WTC11 (cell line): ENCODE results near the gene GRB7. TPM values are rescaled to one million over a fixed set of nuclear protein-coding genes. Genes with fewer than 3 reads are reported as not detected.
A peak's percentile ranks its signal among the peaks of the same experiment; 100 is the strongest.

Experiments
- ATAC-seq: fragments of 200-7000 bp; cut with Tn5 transposase; 2 replicates; pipeline ENCODE4 v1.10.0; 2021; ENCODE audit warnings: mild to moderate bottlenecking, moderate library complexity
- CTCF ChIA-PET: fragments of 300-600 bp; sonication (Branson Sonifier 250); formaldehyde crosslinking; loops from one replicate; lab custom pipeline; 2021; ENCODE audit warnings: antibody characterized with exemption; lab: Charles Lee
- POLR2A ChIA-PET: fragments of 350-600 bp; sonication (Branson Sonifier 250); formaldehyde crosslinking; loops from one replicate; lab custom pipeline; 2021; ENCODE audit warnings: antibody characterized with exemption; lab: Charles Lee
- DNase-seq: peaks from one replicate; pipeline ENCODE4 v3.0.0; 2021; ENCODE audit warnings: low spot score
- H3K27ac Mint-ChIP-seq: 2 replicates; pipeline ENCODE4 v1.8.0; 2021; ENCODE audit warnings: mixed read lengths
- H3K27me3 Mint-ChIP-seq: 2 replicates; pipeline ENCODE4 v1.8.0; 2021; ENCODE audit warnings: low read depth, mild to moderate bottlenecking, moderate library complexity, mixed read lengths
- H3K36me3 Mint-ChIP-seq: 2 replicates; pipeline ENCODE4 v1.8.0; 2021; ENCODE audit warnings: mixed read lengths
- H3K4me1 Mint-ChIP-seq: 2 replicates; pipeline ENCODE4 v1.8.0; 2022; ENCODE audit warnings: mixed read lengths
- H3K4me3 Mint-ChIP-seq: 2 replicates; pipeline ENCODE4 v1.8.0; 2021; ENCODE audit warnings: mild to moderate bottlenecking, moderate library complexity, mixed read lengths
- H3K9me3 Mint-ChIP-seq: 2 replicates; pipeline ENCODE4 v1.8.0; 2021; ENCODE audit warnings: mixed read lengths
- ARID4B ChIP-seq: sonication (generic); formaldehyde crosslinking; IDR thresholded peaks from 2 replicates; pipeline ENCODE4 v1.8.0; 2023; ENCODE audit warnings: missing genetic modification reagents, mild to moderate bottlenecking, borderline replicate concordance
- ATF1 ChIP-seq: sonication (generic); formaldehyde crosslinking; IDR thresholded peaks from 2 replicates; pipeline ENCODE4 v1.8.1; 2023; ENCODE audit warnings: mild to moderate bottlenecking, moderate library complexity, missing genetic modification reagents
- CBFB ChIP-seq: sonication (generic); formaldehyde crosslinking; IDR thresholded peaks from 2 replicates; pipeline ENCODE4 v1.8.1; 2022; ENCODE audit warnings: mild to moderate bottlenecking, low read depth, missing genetic modification reagents
- CDX4 ChIP-seq: fragments of 250-450 bp; sonication (Bioruptor Pico); IDR thresholded peaks from 2 replicates; pipeline ENCODE4 v1.9.0; 2021; ENCODE audit warnings: moderate library complexity, mild to moderate bottlenecking, inconsistent platforms, borderline replicate concordance
- CREB1 ChIP-seq: sonication (generic); formaldehyde crosslinking; IDR thresholded peaks from 2 replicates; pipeline ENCODE4 v1.8.0; 2023; ENCODE audit warnings: mild to moderate bottlenecking, missing genetic modification reagents
- E2F4 ChIP-seq: sonication (generic); formaldehyde crosslinking; IDR thresholded peaks from 2 replicates; pipeline ENCODE4 v1.8.1; 2022; ENCODE audit warnings: low read depth, mild to moderate bottlenecking, moderate library complexity, missing genetic modification reagents, borderline replicate concordance
- ELF4 ChIP-seq: sonication (generic); formaldehyde crosslinking; IDR thresholded peaks from 2 replicates; pipeline ENCODE4 v1.8.1; 2022; ENCODE audit warnings: low read depth, mild to moderate bottlenecking, moderate library complexity, missing genetic modification reagents
- ETV6 ChIP-seq: sonication (generic); formaldehyde crosslinking; IDR thresholded peaks from 2 replicates; pipeline ENCODE4 v1.8.1; 2022; ENCODE audit warnings: mild to moderate bottlenecking, missing genetic modification reagents
- FOXJ3 ChIP-seq: sonication (generic); formaldehyde crosslinking; IDR thresholded peaks from 2 replicates; pipeline ENCODE4 v1.9.0; 2021; ENCODE audit warnings: missing genetic modification reagents, mild to moderate bottlenecking, borderline replicate concordance
- FOXK1 ChIP-seq: sonication (generic); formaldehyde crosslinking; IDR thresholded peaks from 2 replicates; pipeline ENCODE4 v1.8.0; 2022; ENCODE audit warnings: mild to moderate bottlenecking, moderate library complexity, missing genetic modification reagents
- IRF1 ChIP-seq: sonication (generic); formaldehyde crosslinking; IDR thresholded peaks from 2 replicates; pipeline ENCODE4 v1.8.0; 2023; ENCODE audit warnings: missing genetic modification reagents
- KAT7 ChIP-seq: sonication (generic); formaldehyde crosslinking; IDR thresholded peaks from 2 replicates; pipeline ENCODE4 v1.8.1; 2023; ENCODE audit warnings: missing genetic modification reagents, mild to moderate bottlenecking, borderline replicate concordance
- MAX ChIP-seq: sonication (generic); formaldehyde crosslinking; IDR thresholded peaks from 2 replicates; pipeline ENCODE4 v1.8.0; 2022; ENCODE audit warnings: mild to moderate bottlenecking, missing genetic modification reagents
- MYBL2 ChIP-seq: sonication (generic); formaldehyde crosslinking; IDR thresholded peaks from 2 replicates; pipeline ENCODE4 v1.8.1; 2023; ENCODE audit warnings: mild to moderate bottlenecking, moderate library complexity, missing genetic modification reagents
- NFATC4 ChIP-seq: fragments of 250-450 bp; sonication (Bioruptor Pico); IDR thresholded peaks from 2 replicates; pipeline ENCODE4 v1.9.0; 2021; ENCODE audit warnings: mild to moderate bottlenecking
- NFYB ChIP-seq: sonication (generic); formaldehyde crosslinking; conservative IDR thresholded peaks from 2 replicates; pipeline ENCODE4 v1.8.0; 2022; ENCODE audit warnings: low read depth, missing genetic modification reagents
- NR2C2 ChIP-seq: sonication (generic); formaldehyde crosslinking; IDR thresholded peaks from 2 replicates; pipeline ENCODE4 v1.8.0; 2022; ENCODE audit warnings: mild to moderate bottlenecking, missing genetic modification reagents
- PRRX2 ChIP-seq: fragments of 250-450 bp; sonication (Bioruptor Pico); IDR thresholded peaks from 2 replicates; pipeline ENCODE4 v1.8.0; 2021; ENCODE audit warnings: mild to moderate bottlenecking
- SP1 ChIP-seq: sonication (generic); formaldehyde crosslinking; conservative IDR thresholded peaks from 2 replicates; pipeline ENCODE4 v1.8.1; 2022; ENCODE audit warnings: missing genetic modification reagents
- USF1 ChIP-seq: sonication (generic); formaldehyde crosslinking; IDR thresholded peaks from 2 replicates; pipeline ENCODE4 v1.8.0; 2022; ENCODE audit warnings: mild to moderate bottlenecking, missing genetic modification reagents
- ZBTB21 ChIP-seq: sonication (generic); formaldehyde crosslinking; IDR thresholded peaks from 2 replicates; pipeline ENCODE4 v1.8.1; 2023; ENCODE audit warnings: mild to moderate bottlenecking, missing genetic modification reagents, borderline replicate concordance
- ZMAT4 ChIP-seq: fragments of 250-450 bp; sonication (Bioruptor Pico); IDR thresholded peaks from 2 replicates; pipeline ENCODE4 v1.9.0; 2021; ENCODE audit warnings: mild to moderate bottlenecking
- ZNF317 ChIP-seq: sonication (generic); formaldehyde crosslinking; IDR thresholded peaks from 2 replicates; pipeline ENCODE4 v1.8.1; 2023; ENCODE audit warnings: low read depth, mild to moderate bottlenecking, moderate library complexity, missing genetic modification reagents, borderline replicate concordance
- ZSCAN18 ChIP-seq: fragments of 250-450 bp; sonication (Bioruptor Pico); IDR thresholded peaks from 2 replicates; pipeline ENCODE4 v2.1.2; 2022; ENCODE audit warnings: mild to moderate bottlenecking, moderate library complexity
- total RNA-seq: library from RNA; stranded (reverse); gene quantifications from 3 replicates; pipeline ENCODE4 v1.2.3, GENCODE V29; 2021

GRB7 gene
- total RNA-seq, 1 experiment from 2014 or later = 48.5 TPM

GRCh38 chr17:39753514-39754160, 15.9 kb downstream of the GRB7 start (continued):
- TF ChIP-seq MYBL2 (CRISPR knock-in tag) = peak; percentile 57; the same call in 1 of the 2 replicates
- TF ChIP-seq CREB1 (CRISPR knock-in tag) = peak; percentile 78; the same call in 1 of the 2 replicates
- 0 out of 2 replicates have a peak, but pooled peaks have one; percentile 79 for TF ChIP-seq ELF4 (CRISPR knock-in tag)
- no peak; the same call in 1 of the 2 replicates for TF ChIP-seq ZBTB21 (CRISPR knock-in tag)
- TF ChIP-seq ETV6 (CRISPR knock-in tag) = peak; percentile 78; the same call in 1 of the 2 replicates
- no peak for TF ChIP-seq E2F4 (CRISPR knock-in tag)
- 0 out of 2 replicates have a peak, but pooled peaks have one; percentile 79 for TF ChIP-seq IRF1 (CRISPR knock-in tag)
- TF ChIP-seq NFATC4 (CRISPR knock-in tag) = no peak
- no peak for TF ChIP-seq FOXJ3 (CRISPR knock-in tag)
- TF ChIP-seq NR2C2 (CRISPR knock-in tag) = peak; percentile 56; the same call in 1 of the 2 replicates
- TF ChIP-seq NFYB (CRISPR knock-in tag) = no peak
- no peak for TF ChIP-seq ZNF317 (CRISPR knock-in tag)
- no peak for TF ChIP-seq FOXK1 (CRISPR knock-in tag)

GRCh38 chr17:39754161-39754957, 16.6 kb downstream of the GRB7 start:
- Mint-ChIP-seq H3K27ac (no peak overlapping the region), H3K27me3 (peaks cover 19% of the 10 kb centered on the region), H3K4me1 (peaks cover 57% of the 10 kb centered on the region), H3K4me3 (peak overlapping the region; percentile 61), H3K36me3 (no peaks in the 10 kb centered on the region), H3K9me3 (no peaks in the 10 kb centered on the region)
- POLR2A ChIA-PET = interaction anchor here (0.6 to 3.1 kb wide), 4 partner anchors 15 to 126 kb away, joined by 3 to 10 read pairs (median 4); partner anchors contain the start of gene MIEN1
- peak; percentile 81 for DNase-seq
- peak; percentile 64 for ATAC-seq
- CTCF ChIA-PET = interaction anchor here (0.6 to 9.2 kb wide), 26 partner anchors 10 to 257 kb away, joined by 3 to 130 read pairs (median 4); partner anchors contain the start of genes ERBB2, MIEN1, PGAP3 and PNMT
- TF ChIP-seq ZMAT4 (CRISPR knock-in tag) (no peak), KAT7 (peak; percentile 63; the same call in 1 of the 2 replicates), CDX4 (CRISPR knock-in tag) (no peak), MAX (CRISPR knock-in tag) (peak; percentile 94), USF1 (CRISPR knock-in tag) (peak; percentile 16; the same call in 1 of the 2 replicates), ARID4B (CRISPR knock-in tag) (peak; percentile 70), ATF1 (CRISPR knock-in tag) (no peak), PRRX2 (CRISPR knock-in tag) (0 out of 2 replicates have a peak, but pooled peaks have one; percentile 14), CBFB (CRISPR knock-in tag) (no peak; the same call in 1 of the 2 replicates), ZSCAN18 (CRISPR knock-in tag) (no peak), SP1 (CRISPR knock-in tag) (peak; percentile 59), MYBL2 (CRISPR knock-in tag) (no peak; the same call in 1 of the 2 replicates)
